ENCODE results near the gene MMP25.

Gene MMP25

DNA sequence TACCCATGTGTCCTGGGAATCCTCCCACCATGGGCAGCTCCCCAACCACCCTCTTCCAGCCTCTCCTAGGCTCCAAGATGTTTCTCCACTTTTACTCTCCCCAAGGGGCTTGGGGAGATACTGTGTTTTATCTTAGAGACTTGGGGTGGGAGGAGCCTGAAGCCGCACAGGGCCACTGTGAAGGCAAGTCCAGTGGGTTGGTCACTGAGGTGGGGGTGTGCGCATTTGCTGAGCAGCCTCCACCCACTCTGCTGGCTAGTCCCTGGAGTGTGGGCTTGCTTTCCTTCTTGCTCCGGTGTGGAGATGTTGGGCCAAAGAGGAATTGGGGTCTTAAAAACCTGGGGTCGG is 37.7 kb upstream of the MMP25 start:
- H3K9me3 ChIP-seq (ENCODE audit: control insufficient read depth, low read length): no peaks in the 10 kb centered on the region
- no peak overlapping the region for H3K27ac ChIP-seq (ENCODE audit: low read depth, low read length, severe bottlenecking)
- no peaks in the 10 kb centered on the region for H3K36me3 ChIP-seq (ENCODE audit: control insufficient read depth, insufficient read depth, low read length)
- peaks cover 39% of the 10 kb centered on the region for H3K4me1 ChIP-seq (ENCODE audit: control insufficient read depth, insufficient read depth, low read length, poor library complexity, severe bottlenecking)
- 51% methylated on average over 4 of the region's 4 CpGs for WGBS, 2 experiments (ENCODE audit: insufficient coverage in 2 of 2)
- H3K4me3 ChIP-seq (ENCODE audit: extremely low read depth, insufficient read depth, low read length, poor library complexity, severe bottlenecking): no peak overlapping the region

DNA sequence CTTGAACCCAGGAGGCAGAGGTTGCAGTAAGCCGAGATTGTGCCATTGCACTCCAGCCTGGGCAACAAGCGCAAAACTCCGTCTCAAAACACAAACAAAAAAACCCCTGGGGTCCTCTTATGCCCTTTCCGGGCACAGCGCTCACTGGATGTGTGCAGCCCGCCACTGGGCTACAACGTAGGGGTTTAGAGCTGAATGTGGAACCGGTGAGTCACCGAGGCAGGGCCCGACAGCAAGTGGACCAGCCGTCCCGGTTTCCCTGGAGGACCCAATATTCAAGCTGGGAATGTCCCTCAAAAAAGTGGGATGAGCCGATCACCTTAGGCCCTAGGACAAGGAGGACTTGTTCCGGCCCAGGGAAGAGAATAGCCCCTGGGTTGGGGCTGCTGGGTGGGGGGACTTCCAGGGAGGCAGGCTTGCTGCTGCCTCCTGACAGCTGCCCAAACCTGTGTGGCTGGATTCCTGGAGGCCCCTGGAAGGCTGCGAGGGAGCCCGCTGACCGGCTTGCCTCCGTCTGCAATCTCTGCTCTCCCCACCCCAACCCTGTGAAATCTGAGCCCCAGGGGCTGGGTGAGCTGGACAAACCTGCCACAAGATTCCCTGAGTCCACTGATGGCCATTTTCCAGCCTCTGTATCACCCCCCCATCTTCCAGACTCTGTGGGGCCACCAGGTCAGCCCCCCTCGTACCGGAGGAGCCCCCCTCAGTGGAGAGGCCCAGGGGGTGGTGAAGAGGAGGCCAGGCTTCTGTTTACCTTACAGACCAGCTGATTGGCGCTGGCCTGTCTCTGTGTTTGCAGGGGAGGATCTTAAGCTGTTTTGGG is 36.6 kb upstream of the MMP25 start:
- H3K36me3 ChIP-seq (ENCODE audit: control insufficient read depth, insufficient read depth, low read length): no peaks in the 10 kb centered on the region
- no peaks in the 10 kb centered on the region for H3K9me3 ChIP-seq (ENCODE audit: control insufficient read depth, low read length)
- peak overlapping the region; percentile 23 for H3K27ac ChIP-seq (ENCODE audit: low read depth, low read length, severe bottlenecking)
- 34 to 38% methylated on average over 14 to 18 of the region's 21 CpGs for WGBS, 2 experiments (ENCODE audit: insufficient coverage in 2 of 2)
- peaks cover 41% of the 10 kb centered on the region for H3K4me1 ChIP-seq (ENCODE audit: control insufficient read depth, insufficient read depth, low read length, poor library complexity, severe bottlenecking)
- no peak overlapping the region for H3K4me3 ChIP-seq (ENCODE audit: extremely low read depth, insufficient read depth, low read length, poor library complexity, severe bottlenecking)

DNA sequence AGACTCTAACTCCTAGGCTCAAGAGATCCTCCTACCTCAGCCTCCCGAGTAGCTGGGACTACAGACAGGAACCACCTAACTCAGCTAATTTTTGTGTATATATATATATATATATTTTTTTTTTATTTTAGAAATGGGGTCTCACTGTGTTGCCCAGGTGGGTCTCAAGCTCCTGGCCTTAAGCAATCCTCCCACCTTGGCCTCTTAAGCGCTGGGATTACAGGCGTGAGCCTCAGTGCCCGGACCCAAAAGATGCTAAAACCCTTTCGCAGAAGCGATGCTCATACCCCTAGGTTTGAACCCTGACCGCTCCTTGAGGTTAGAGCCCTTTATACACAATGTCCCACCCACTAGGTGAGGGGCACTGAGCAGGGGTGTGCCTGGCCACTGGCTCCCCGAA is 35.9 kb upstream of the MMP25 start:
- Histone ChIP-seq H3K36me3 (ENCODE audit: control insufficient read depth, insufficient read depth, low read length) (no peaks in the 10 kb centered on the region), H3K4me3 (ENCODE audit: extremely low read depth, insufficient read depth, low read length, poor library complexity, severe bottlenecking) (no peak overlapping the region), H3K27ac (ENCODE audit: low read depth, low read length, severe bottlenecking) (no peak overlapping the region), H3K4me1 (ENCODE audit: control insufficient read depth, insufficient read depth, low read length, poor library complexity, severe bottlenecking) (peaks cover 41% of the 10 kb centered on the region), H3K9me3 (ENCODE audit: control insufficient read depth, low read length) (no peaks in the 10 kb centered on the region)
- WGBS, 2 experiments (ENCODE audit: insufficient coverage in 2 of 2): 98 to 100% methylated on average over 4 to 6 of the region's 8 CpGs

DNA sequence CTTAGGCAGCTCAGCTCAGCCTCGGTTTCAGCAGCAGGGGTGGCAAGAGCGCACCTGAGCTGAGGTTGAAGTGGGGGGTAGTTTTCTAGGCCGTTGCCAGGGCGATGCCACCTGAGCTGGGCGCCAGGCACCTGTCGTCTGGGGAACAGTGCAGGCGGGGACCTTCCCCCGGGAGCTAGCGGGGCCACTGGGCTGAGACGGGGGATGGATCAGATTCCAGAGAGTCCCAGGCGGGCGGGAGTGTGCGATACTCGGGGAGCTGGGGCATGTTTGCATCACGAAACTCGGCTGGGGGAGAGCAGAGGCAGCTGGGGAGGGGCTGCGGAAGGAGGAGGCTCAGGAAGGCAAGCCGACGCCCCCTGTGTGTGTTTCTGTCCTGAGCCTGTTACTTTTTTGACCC is 34.1 kb upstream of the MMP25 start:
- 27 to 37% methylated on average over 12 to 15 of the region's 19 CpGs for WGBS, 2 experiments (ENCODE audit: insufficient coverage in 2 of 2)
- H3K4me3 ChIP-seq (ENCODE audit: extremely low read depth, insufficient read depth, low read length, poor library complexity, severe bottlenecking): no peak overlapping the region
- H3K27ac ChIP-seq (ENCODE audit: low read depth, low read length, severe bottlenecking): no peak overlapping the region

DNA sequence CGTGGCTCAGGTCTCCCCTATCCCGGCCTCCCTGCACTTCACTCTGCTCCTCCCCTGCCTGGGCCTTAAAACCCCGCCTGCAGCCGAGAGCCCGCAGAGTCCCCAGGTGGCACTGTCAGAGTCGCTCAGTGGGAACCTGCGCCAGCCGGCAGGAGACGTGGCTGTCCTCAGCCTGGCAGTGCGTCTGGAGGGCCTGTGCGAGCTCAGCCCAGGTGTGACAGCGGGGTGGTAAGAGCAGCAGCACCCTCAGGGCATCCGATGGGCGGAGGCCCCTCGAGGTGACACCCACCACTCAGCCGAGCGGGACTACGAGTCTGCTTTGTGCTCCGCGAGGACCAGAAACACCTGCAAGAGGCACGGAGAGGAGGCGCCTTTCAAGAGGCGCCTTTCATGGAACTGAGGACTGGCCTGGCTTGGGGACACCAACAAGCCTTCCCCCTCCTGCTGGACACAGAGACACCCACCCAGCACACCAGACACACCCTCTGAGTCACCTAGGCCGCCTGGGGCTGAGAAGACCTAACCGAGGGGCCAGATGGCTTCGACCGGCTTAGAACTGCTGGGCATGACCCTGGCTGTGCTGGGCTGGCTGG is 33.4 kb upstream of the MMP25 start, which contains the start of gene CLDN9:
CLDN9 (plus strand) TSS at position 96 of the 593 bp plus-strand sequence; CDS start at position 536, 440 bp downstream.
- 35 to 40% methylated on average over 25 to 26 of the region's 27 CpGs for WGBS, 2 experiments (ENCODE audit: insufficient coverage in 2 of 2)
- H3K4me3 ChIP-seq (ENCODE audit: extremely low read depth, insufficient read depth, low read length, poor library complexity, severe bottlenecking): no peak within 1 kb of the TSS
- H3K27ac ChIP-seq (ENCODE audit: low read depth, low read length, severe bottlenecking): no peak within 1 kb of the TSS
- no peaks in the 10 kb centered on the region for H3K36me3 ChIP-seq (ENCODE audit: control insufficient read depth, insufficient read depth, low read length)
- peaks cover 31% of the 10 kb centered on the region for H3K4me1 ChIP-seq (ENCODE audit: control insufficient read depth, insufficient read depth, low read length, poor library complexity, severe bottlenecking)
- no peaks in the 10 kb centered on the region for H3K9me3 ChIP-seq (ENCODE audit: control insufficient read depth, low read length)

More for the DNA sequence above, 34.1 kb upstream of the MMP25 start:
- Histone ChIP-seq H3K36me3 (ENCODE audit: control insufficient read depth, insufficient read depth, low read length) (no peaks in the 10 kb centered on the region), H3K9me3 (ENCODE audit: control insufficient read depth, low read length) (no peaks in the 10 kb centered on the region), H3K4me1 (ENCODE audit: control insufficient read depth, insufficient read depth, low read length, poor library complexity, severe bottlenecking) (peaks cover 37% of the 10 kb centered on the region)

- Histone ChIP-seq H3K9me3 (ENCODE audit: control insufficient read depth, low read length) (no peaks in the 10 kb centered on the region), H3K4me3 (ENCODE audit: extremely low read depth, insufficient read depth, low read length, poor library complexity, severe bottlenecking) (no peak overlapping the region), H3K27ac (ENCODE audit: low read depth, low read length, severe bottlenecking) (no peak overlapping the region), H3K4me1 (ENCODE audit: control insufficient read depth, insufficient read depth, low read length, poor library complexity, severe bottlenecking) (peaks cover 25% of the 10 kb centered on the region), H3K36me3 (ENCODE audit: control insufficient read depth, insufficient read depth, low read length) (no peaks in the 10 kb centered on the region)
- 85 to 86% methylated on average over 27 of the region's 27 CpGs for WGBS, 2 experiments (ENCODE audit: insufficient coverage in 2 of 2)
Observed at GRCh38 chr16:3013491-3013951, 32.8 kb upstream of the MMP25 start.

GRCh38 chr16:3013998-3014690 is 32.2 kb upstream of the MMP25 start:
- Histone ChIP-seq H3K4me3 (ENCODE audit: extremely low read depth, insufficient read depth, low read length, poor library complexity, severe bottlenecking) (no peak overlapping the region), H3K36me3 (ENCODE audit: control insufficient read depth, insufficient read depth, low read length) (no peaks in the 10 kb centered on the region), H3K4me1 (ENCODE audit: control insufficient read depth, insufficient read depth, low read length, poor library complexity, severe bottlenecking) (peaks cover 20% of the 10 kb centered on the region), H3K27ac (ENCODE audit: low read depth, low read length, severe bottlenecking) (no peak overlapping the region), H3K9me3 (ENCODE audit: control insufficient read depth, low read length) (no peaks in the 10 kb centered on the region)
- WGBS, 2 experiments (ENCODE audit: insufficient coverage in 2 of 2): 82 to 92% methylated on average over 8 of the region's 12 CpGs

GRCh38 chr16:3014971-3015370 is 31.4 kb upstream of the MMP25 start:
- WGBS, 2 experiments (ENCODE audit: insufficient coverage in 2 of 2): 91 to 92% methylated on average over 5 to 6 of the region's 6 CpGs
- peaks cover 19% of the 10 kb centered on the region for H3K4me1 ChIP-seq (ENCODE audit: control insufficient read depth, insufficient read depth, low read length, poor library complexity, severe bottlenecking)
- no peak overlapping the region for H3K27ac ChIP-seq (ENCODE audit: low read depth, low read length, severe bottlenecking)
- H3K9me3 ChIP-seq (ENCODE audit: control insufficient read depth, low read length): no peaks in the 10 kb centered on the region
- no peak overlapping the region for H3K4me3 ChIP-seq (ENCODE audit: extremely low read depth, insufficient read depth, low read length, poor library complexity, severe bottlenecking)
- H3K36me3 ChIP-seq (ENCODE audit: control insufficient read depth, insufficient read depth, low read length): no peaks in the 10 kb centered on the region

DNA sequence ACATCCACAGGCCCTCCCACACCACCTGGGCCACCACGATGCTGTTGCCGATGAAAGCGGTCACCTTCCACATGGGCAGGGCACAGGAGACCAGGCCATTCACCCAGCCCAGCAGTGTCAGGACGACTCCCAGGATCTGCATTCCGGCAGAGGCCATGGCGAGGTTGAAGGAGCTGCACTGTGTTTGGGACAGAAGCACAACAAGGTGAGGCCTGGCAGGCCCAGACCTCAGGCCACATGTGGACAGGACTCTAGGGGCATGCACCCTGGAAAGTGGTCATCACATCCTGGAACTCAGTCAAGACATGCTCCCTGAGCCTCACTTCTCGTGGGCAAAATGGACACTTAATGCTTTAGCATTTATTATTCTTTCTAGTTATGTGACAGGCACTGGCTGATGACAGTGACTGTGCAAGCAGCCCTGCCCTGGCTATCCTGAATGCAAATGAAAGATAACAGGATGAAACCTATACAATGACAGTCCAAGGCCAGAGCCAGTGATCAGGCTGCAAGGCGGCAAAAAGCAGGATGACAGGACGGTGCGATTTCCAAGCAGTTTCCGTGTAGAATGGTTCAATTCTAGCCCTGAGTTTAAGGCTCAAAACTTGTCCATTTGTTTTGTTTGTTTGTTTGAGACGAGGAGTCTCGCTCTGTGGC is 30.4 kb upstream of the MMP25 start:
- H3K9me3 ChIP-seq (ENCODE audit: control insufficient read depth, low read length): no peaks in the 10 kb centered on the region
- peaks cover 18% of the 10 kb centered on the region for H3K4me1 ChIP-seq (ENCODE audit: control insufficient read depth, insufficient read depth, low read length, poor library complexity, severe bottlenecking)
- no peak overlapping the region for H3K4me3 ChIP-seq (ENCODE audit: extremely low read depth, insufficient read depth, low read length, poor library complexity, severe bottlenecking)
- H3K27ac ChIP-seq (ENCODE audit: low read depth, low read length, severe bottlenecking): no peak overlapping the region
- no peaks in the 10 kb centered on the region for H3K36me3 ChIP-seq (ENCODE audit: control insufficient read depth, insufficient read depth, low read length)
- WGBS, 2 experiments (ENCODE audit: insufficient coverage in 2 of 2): 87% methylated on average over 11 to 13 of the region's 13 CpGs

DNA sequence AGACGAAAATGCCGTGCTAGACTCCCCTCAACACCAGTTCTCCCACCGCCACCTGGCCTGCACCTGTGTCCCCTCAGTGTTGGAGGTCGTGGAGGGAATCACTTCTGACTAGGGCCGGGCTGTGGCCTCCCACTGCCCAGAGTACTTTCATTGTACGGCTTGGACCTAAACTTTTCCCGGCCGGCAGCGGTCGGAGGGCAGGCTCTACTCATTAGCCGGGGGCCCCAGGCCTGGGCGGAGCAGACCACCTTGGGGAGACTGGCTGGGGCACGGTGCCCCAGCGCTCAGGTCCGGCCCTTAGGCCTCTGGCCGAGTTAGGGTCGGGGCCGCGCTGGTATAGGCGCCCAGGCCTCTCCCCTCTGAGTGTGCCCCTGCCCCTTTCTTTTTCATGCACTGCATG is 29.0 kb upstream of the MMP25 start:
- peaks cover 8% of the 10 kb centered on the region for H3K36me3 ChIP-seq (ENCODE audit: control insufficient read depth, insufficient read depth, low read length)
- 11 to 14% methylated on average over 17 to 19 of the region's 20 CpGs for WGBS, 2 experiments (ENCODE audit: insufficient coverage in 2 of 2)
- no peaks in the 10 kb centered on the region for H3K9me3 ChIP-seq (ENCODE audit: control insufficient read depth, low read length)
- peak overlapping the region; percentile 59 for H3K4me3 ChIP-seq (ENCODE audit: extremely low read depth, insufficient read depth, low read length, poor library complexity, severe bottlenecking)
- H3K27ac ChIP-seq (ENCODE audit: low read depth, low read length, severe bottlenecking): no peak overlapping the region
- H3K4me1 ChIP-seq (ENCODE audit: control insufficient read depth, insufficient read depth, low read length, poor library complexity, severe bottlenecking): peaks cover 13% of the 10 kb centered on the region

Measured in mesodermal cell (in vitro differentiated cells).